LNCaP clone FGC (cell line): ENCODE results near the gene SUB1.
A peak's percentile ranks its signal among the peaks of the same experiment; 100 is the strongest.

Experiments used
- DNase-seq: peaks from one replicate; pipeline ENCODE4 v3.0.0-alpha.2; 2011; ENCODE audit warnings: low read depth
- H3K4me3 ChIP-seq: 2 replicates; pipeline ENCODE4 v1.5.1; 2011; ENCODE audit warnings: mild to moderate bottlenecking, low read depth, low read length, control low read depth
- TF ChIP-seq, protein P1 (sequence below): IDR thresholded peaks from 2 replicates; pipeline ENCODE4 v1.5.1; 2012; ENCODE audit warnings: mild to moderate bottlenecking; ENCODE audit not compliant: control insufficient read depth, insufficient read depth; ENCODE audit errors: extremely low read depth

Gene SUB1

GRCh38 chr5:32589942-32590869 is 4.8 kb downstream of the SUB1 start:
- no peak overlapping the region for H3K4me3 ChIP-seq
- DNase-seq = no peak
- TF ChIP-seq, protein P1, sequence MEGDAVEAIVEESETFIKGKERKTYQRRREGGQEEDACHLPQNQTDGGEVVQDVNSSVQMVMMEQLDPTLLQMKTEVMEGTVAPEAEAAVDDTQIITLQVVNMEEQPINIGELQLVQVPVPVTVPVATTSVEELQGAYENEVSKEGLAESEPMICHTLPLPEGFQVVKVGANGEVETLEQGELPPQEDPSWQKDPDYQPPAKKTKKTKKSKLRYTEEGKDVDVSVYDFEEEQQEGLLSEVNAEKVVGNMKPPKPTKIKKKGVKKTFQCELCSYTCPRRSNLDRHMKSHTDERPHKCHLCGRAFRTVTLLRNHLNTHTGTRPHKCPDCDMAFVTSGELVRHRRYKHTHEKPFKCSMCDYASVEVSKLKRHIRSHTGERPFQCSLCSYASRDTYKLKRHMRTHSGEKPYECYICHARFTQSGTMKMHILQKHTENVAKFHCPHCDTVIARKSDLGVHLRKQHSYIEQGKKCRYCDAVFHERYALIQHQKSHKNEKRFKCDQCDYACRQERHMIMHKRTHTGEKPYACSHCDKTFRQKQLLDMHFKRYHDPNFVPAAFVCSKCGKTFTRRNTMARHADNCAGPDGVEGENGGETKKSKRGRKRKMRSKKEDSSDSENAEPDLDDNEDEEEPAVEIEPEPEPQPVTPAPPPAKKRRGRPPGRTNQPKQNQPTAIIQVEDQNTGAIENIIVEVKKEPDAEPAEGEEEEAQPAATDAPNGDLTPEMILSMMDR = peak; percentile 50

GRCh38 chr5:32595118-32595517 is 9.8 kb downstream of the SUB1 start:
- H3K4me3 ChIP-seq = no peak overlapping the region
- TF ChIP-seq, protein P1 = no peak
- DNase-seq = no peak

GRCh38 chr5:32597041-32597629 is 11.8 kb downstream of the SUB1 start:
- no peak for DNase-seq

GRCh38 chr5:32598260-32598937 is 13.0 kb downstream of the SUB1 start:
- DNase-seq = no peak
- TF ChIP-seq, protein P1 = no peak
- no peak overlapping the region for H3K4me3 ChIP-seq

More at GRCh38 chr5:32597041-32597629, 11.8 kb downstream of the SUB1 start:
- TF ChIP-seq, protein P1 = no peak
- H3K4me3 ChIP-seq = no peak overlapping the region

DNA sequence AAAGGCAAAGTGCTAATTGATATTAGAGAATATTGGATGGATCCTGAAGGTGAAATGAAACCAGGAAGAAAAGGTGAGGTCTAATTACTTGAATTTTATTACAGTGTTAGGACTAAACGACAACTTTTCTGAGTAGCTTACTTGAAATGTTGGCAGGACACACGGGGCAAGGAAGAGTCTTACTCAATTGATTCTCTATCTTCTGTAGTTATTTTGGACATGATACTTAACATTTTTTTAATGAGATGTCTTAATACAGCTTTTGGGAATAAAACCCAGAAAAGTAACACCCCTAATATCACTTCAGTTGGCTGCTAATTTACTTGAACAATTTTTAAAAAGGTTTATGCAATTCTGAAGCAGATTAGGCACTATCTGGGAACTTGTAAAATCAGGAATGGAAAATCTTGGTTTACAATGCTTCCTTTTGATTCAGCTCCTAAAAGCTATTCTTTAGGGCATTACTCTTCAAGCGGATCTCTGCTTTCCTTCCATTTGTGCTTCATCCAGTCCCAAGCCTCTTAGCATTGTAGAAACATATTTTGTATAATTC is 13.7 kb downstream of the SUB1 start:
- TF ChIP-seq, protein P1 = no peak
- H3K4me3 ChIP-seq = no peak overlapping the region
- no peak for DNase-seq

DNA sequence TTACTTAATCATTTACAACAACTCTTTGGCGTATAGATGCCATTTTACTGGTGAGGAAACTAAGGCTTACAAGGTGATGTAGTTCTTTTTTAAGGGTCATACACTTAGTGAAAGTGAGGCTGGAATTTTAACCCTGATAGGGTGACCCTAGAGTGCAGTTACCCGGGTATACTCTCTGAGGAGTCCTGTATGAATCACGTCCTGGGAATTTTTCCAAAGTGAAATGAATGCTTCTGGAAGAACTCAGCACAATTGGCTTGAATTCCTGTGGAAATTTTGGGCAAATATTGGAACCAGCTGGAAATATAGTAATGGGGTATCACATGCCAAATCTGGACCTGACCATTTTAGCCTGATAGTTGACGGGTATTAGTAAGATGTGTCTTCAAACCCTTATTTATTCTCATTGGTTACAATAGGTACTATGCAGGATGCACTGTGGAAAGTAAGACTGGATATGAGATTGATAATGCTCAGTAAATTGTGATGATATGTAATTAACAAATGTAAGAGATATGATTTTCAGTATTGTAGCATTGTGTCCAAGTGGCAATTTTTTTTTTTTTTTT is 14.8 kb downstream of the SUB1 start:
- TF ChIP-seq, protein P1 = no peak
- H3K4me3 ChIP-seq = no peak overlapping the region
- no peak for DNase-seq
